ENCODE data around the gene PROM2.
"Not testable (repeated sequence)": the region's sequence is repeated elsewhere in the genome, so short reads cannot be mapped to it uniquely, and the experiment has no call there.

Gene PROM2

GRCh38 chr2:95268211-95269035 lies 5.8 kb upstream of the PROM2 start:
- no peak for DNase-seq (ENCODE audit: low spot score)

- no peak for DNase-seq (ENCODE audit: low spot score)
Measured at GRCh38 chr2:95269036-95269680, 5.1 kb upstream of the PROM2 start.

- DNase-seq (ENCODE audit: low spot score) = not testable (repeated sequence)
Measured at GRCh38 chr2:95269745-95270144, 4.5 kb upstream of the PROM2 start.

- no peak for DNase-seq (ENCODE audit: low spot score)
Measured at GRCh38 chr2:95270541-95271081, 3.6 kb upstream of the PROM2 start.

- DNase-seq (ENCODE audit: low spot score) = no peak
Measured at GRCh38 chr2:95271381-95271971, 2.8 kb upstream of the PROM2 start.

GRCh38 chr2:95272299-95272751 lies 1.9 kb upstream of the PROM2 start:
- DNase-seq (ENCODE audit: low spot score) = no peak

- DNase-seq (ENCODE audit: low spot score) = no peak
Measured at GRCh38 chr2:95272781-95273180, 1.5 kb upstream of the PROM2 start.

- no peak for DNase-seq (ENCODE audit: low spot score)
Measured at GRCh38 chr2:95273566-95274290, 521 bp upstream of the PROM2 start.

- DNase-seq (ENCODE audit: low spot score) = no peak
Measured at GRCh38 chr2:95275151-95275515, 884 bp downstream of the PROM2 start.

- no peak for DNase-seq (ENCODE audit: low spot score)
Measured at GRCh38 chr2:95275601-95276243, 1.5 kb downstream of the PROM2 start.

- DNase-seq (ENCODE audit: low spot score) = no peak
Measured at GRCh38 chr2:95276244-95276887, 2.1 kb downstream of the PROM2 start.

- DNase-seq (ENCODE audit: low spot score) = no peak
Measured at GRCh38 chr2:95276888-95277245, 2.6 kb downstream of the PROM2 start.

- no peak for DNase-seq (ENCODE audit: low spot score)
Measured at GRCh38 chr2:95277246-95277906, 3.1 kb downstream of the PROM2 start.

GRCh38 chr2:95278051-95278471 lies 3.8 kb downstream of the PROM2 start:
- DNase-seq (ENCODE audit: low spot score) = no peak

- no peak for DNase-seq (ENCODE audit: low spot score)
Measured at GRCh38 chr2:95278637-95279225, 4.5 kb downstream of the PROM2 start.

GRCh38 chr2:95279435-95280035 lies 5.3 kb downstream of the PROM2 start:
- no peak for DNase-seq (ENCODE audit: low spot score)

- no peak for DNase-seq (ENCODE audit: low spot score)
Measured at GRCh38 chr2:95281071-95281470, 6.8 kb downstream of the PROM2 start.

GRCh38 chr2:95281786-95282185 lies 7.5 kb downstream of the PROM2 start:
- DNase-seq (ENCODE audit: low spot score) = no peak

- DNase-seq (ENCODE audit: low spot score) = no peak
Measured at GRCh38 chr2:95282458-95282857, 8.2 kb downstream of the PROM2 start.

Measured in SK-N-DZ (cell line).